ENCODE measurements around the gene TNS3.

GRCh38 chr7:47591089-47591654, 9.3 kb upstream of the TNS3 start:
- TF ChIP-seq POLR2A (IDR thresholded peaks at IDR 0.05; ENCODE audit: extremely low read depth, insufficient read length) (no peak), CTCF (IDR thresholded peaks at IDR 0.05; ENCODE audit: low read depth, low read length) (no peak), MAX (IDR thresholded peaks at IDR 0.05; ENCODE audit: low read depth, low read length) (no peak)
